Adipocyte (in vitro differentiated cells): ENCODE data around the gene BTF3L4.

Source experiments
- DNase-seq: peaks from one replicate; pipeline ENCODE4 v3.0.0-alpha.2; 2015; ENCODE audit warnings: low read depth
- H3K27me3 ChIP-seq: replicated peaks from 2 replicates; pipeline ENCODE4 v1.7.0; 2013; ENCODE audit warnings: mild to moderate bottlenecking, low read length, moderate library complexity; ENCODE audit not compliant: control insufficient read depth, insufficient read depth
- H3K36me3 ChIP-seq: 2 replicates; pipeline ENCODE4 v1.7.0; 2013; ENCODE audit warnings: low read length, mild to moderate bottlenecking, moderate library complexity; ENCODE audit not compliant: control insufficient read depth, insufficient read depth, severe bottlenecking
- H3K4me1 ChIP-seq: 2 replicates; pipeline ENCODE4 v1.7.0; 2013; ENCODE audit warnings: mild to moderate bottlenecking, low read length, moderate library complexity; ENCODE audit not compliant: control insufficient read depth, insufficient read depth
- H3K4me3 ChIP-seq: 2 replicates; pipeline ENCODE4 v1.7.0; 2013; ENCODE audit warnings: mild to moderate bottlenecking, low read length, moderate library complexity
- H3K9ac ChIP-seq: 2 replicates; pipeline ENCODE4 v1.7.0; 2013; ENCODE audit warnings: mild to moderate bottlenecking, low read length, moderate library complexity
- H3K9me3 ChIP-seq: 2 replicates; pipeline ENCODE4 v1.7.0; 2013; ENCODE audit warnings: mild to moderate bottlenecking, low read length, moderate library complexity; ENCODE audit not compliant: control insufficient read depth

Gene BTF3L4

GRCh38 chr1:52127181-52128180, 71.4 kb downstream of the BTF3L4 start:
- Histone ChIP-seq H3K4me3 (no peak overlapping the region), H3K4me1 (peaks cover 4% of the 10 kb centered on the region), H3K27me3 (no peaks in the 10 kb centered on the region), H3K36me3 (no peaks in the 10 kb centered on the region), H3K9me3 (no peaks in the 10 kb centered on the region), H3K9ac (no peak overlapping the region)
- peak; percentile 84 for DNase-seq

GRCh38 chr1:52139817-52140540, 83.9 kb downstream of the BTF3L4 start:
- H3K4me1 ChIP-seq: peaks cover 30% of the 10 kb centered on the region
- no peaks in the 10 kb centered on the region for H3K9me3 ChIP-seq
- peak overlapping the region; percentile 30 for H3K4me3 ChIP-seq
- no peaks in the 10 kb centered on the region for H3K36me3 ChIP-seq
- peak; percentile 91 for DNase-seq
- H3K27me3 ChIP-seq: no peaks in the 10 kb centered on the region
- no peak overlapping the region for H3K9ac ChIP-seq
